NK-92 (cell line): ENCODE data around the gene SLC43A3.
"Not testable (repeated sequence)": the region's sequence is repeated elsewhere in the genome, so short reads cannot be mapped to it uniquely, and the experiment has no call there.

ENCODE experiments used
- DNase-seq: peaks from one replicate; lab custom pipeline; 2025; ENCODE audit not compliant: unreplicated experiment; lab: John Stamatoyannopoulos, UW

SLC43A3 gene

GRCh38 chr11:57387289-57388030 is 39.5 kb downstream of the SLC43A3 start:
- DNase-seq: no peak

DNA sequence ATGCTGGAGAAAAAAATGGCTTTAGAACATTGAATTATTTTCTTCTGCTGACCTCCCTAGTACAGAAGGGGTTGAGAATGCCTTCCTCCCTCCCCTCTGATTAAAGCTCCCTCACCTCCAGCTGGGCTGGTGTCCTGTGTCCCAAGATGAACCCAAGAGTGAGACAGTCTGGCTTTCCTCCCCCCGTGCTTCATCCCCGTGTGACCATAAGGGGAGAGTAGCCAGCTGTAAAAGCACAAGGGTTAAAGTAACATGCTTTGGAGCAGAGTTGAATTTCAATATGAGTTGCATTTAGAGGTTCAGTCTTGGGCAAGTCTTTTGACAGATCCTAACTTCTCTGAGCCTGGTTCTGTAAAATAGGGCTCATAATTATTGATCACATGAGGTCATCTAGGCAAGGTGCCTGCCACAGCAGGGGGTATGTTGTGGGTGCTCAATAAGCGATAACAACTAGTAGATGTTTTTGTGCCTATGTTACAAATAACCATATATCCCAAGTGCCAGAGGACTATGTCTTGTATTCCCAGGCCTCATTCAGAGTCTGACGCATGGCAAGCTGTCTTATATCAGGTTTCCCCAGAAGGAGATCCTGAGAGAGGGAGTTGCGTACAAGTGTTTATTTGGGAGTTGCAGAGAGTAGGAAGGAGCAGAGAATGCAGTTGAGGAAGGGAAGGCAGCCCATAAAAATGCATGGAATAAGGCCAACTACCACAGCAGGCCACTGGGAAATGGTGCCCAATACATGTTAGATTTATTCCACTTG is 40.6 kb downstream of the SLC43A3 start:
- DNase-seq: no peak

GRCh38 chr11:57380975-57381374 is 45.9 kb downstream of the SLC43A3 start, which contains the start of gene PRG3:
Gene PRG3 (minus strand): TSS chr11:57381150. CDS start chr11:57380708, 442 bp downstream.
- DNase-seq: no peak

GRCh38 chr11:57379732-57380131 is 47.2 kb downstream of the SLC43A3 start:
- no peak for DNase-seq

GRCh38 chr11:57378186-57378585 is 48.7 kb downstream of the SLC43A3 start:
- DNase-seq: no peak

GRCh38 chr11:57377107-57377506 is 49.8 kb downstream of the SLC43A3 start:
- DNase-seq: no peak

DNA sequence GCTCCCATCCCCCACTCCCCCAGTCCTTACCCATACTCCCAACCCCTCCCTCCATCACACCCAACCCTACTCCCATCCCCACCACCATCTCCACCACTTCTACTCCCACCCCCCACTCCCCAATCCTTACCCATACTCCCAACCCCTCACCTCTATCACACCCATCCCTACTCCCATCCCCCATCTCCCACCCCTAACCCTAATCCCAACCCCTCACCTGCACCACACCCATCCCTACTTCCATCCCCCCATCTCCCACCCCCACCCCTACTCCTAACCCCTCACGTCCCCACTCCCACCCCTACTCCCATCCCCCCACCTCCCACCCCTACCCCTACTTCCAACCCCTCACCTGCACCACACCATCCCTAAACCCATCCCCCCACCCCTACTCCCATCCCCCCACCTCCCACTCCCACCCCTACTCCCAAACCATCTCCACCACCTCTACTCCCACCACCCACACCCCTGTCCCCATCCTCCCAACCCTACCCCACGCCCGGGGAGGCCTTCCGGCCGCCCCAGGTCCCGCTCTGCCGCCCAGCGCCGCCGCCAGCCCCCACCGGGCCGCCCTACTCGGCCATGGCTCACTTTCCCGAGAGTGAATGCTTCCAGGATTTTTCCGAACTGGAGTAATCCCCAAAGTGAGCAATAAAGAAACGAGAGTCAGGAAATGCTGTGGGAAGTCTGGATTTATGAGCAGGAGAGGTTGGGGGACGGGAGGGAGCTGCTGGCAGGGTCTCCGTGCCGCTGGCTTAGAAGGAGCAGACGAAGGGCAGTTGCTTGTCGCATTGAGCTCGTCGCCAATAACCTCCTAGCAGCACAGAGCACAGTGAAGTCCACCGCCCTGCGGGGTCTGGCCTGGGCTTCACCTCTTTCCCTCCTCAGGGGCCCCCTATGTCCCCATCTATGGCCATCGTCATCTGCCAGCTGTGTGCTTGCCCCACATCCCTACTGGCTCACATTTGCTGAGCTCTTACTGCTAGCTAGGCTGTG is 50.5 kb downstream of the SLC43A3 start:
- no peak for DNase-seq

- DNase-seq: no peak
Measured at GRCh38 chr11:57375490-57375889, 51.4 kb downstream of the SLC43A3 start.

DNA sequence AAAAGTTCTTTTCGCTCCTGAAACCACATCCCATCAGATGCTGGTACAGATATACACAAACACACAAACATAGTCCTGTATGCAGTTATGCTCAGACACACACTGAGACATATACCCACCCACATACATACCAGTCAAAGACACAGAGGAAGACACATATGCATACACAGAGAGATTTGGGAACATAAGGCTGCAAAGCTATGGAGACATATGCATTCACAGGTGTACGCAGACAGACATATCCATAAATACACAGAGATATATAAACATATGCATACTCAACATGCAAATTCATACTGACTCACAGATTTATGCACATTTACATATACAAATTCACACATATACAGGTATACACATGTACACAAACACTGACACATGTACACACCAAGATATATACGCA is 52.0 kb downstream of the SLC43A3 start:
- DNase-seq: no peak

DNA sequence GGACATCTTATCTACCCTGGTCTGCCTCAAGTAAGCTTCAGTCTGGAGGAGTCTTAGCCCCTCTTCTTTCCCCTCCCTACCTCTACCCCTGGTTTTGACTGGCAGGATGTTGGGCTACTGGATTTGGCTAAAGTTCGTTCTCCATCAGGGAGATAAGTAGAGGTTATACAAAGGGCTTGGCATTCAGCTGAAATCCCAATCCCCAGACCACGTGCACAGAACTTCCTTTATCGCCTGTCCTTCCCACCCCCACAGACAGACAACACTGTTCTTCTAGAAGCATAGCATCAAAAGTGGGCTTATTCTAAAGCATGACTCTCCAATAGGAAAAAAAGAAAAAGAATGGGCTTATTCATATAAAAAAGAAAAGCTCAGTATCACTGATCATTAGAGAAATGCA is 53.8 kb downstream of the SLC43A3 start:
- DNase-seq: no peak

DNA sequence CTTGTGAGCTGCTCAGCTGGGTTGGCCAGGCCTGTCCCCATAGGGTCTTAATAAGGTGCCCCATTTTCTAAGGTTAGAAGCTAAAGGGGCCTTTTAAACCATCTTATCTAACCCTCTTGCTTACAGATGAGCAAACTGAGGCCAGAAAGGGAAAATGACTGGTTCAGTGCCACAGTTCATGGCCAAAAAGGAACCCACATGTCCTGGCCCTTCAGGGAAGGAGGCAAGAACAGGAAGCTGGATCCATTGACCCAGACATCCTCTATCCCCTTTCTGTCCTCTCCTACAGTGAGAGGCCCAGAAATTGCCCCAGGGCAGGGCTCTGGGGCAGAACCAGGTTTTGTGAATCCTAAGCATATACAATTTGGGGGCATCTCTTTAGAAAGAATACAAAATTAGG is 56.0 kb downstream of the SLC43A3 start:
- DNase-seq: no peak

GRCh38 chr11:57370251-57370650 is 56.7 kb downstream of the SLC43A3 start:
- no peak for DNase-seq

DNA sequence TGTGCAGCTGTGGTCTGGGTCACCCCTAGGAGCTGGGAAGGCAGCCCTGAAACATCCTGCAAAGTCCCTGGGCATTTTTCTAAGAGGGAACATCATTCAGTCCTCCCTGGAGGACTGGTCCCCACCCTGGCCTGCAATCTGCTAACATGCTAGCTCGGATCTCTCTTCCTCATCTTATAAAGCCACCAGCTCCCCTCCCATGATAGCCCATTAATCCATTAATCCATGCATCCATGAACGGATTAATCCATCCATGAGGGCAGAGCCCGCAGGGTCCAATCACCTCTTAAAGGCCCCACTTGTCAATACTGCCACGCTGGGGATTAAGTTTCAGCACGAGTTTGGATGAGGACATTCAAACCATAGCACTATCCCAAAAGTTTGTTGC is 58.1 kb downstream of the SLC43A3 start:
- DNase-seq: no peak

- no peak for DNase-seq
Measured at GRCh38 chr11:57368106-57368844, 58.6 kb downstream of the SLC43A3 start.

GRCh38 chr11:57364851-57365660 is 61.9 kb downstream of the SLC43A3 start:
- no peak for DNase-seq

- no peak for DNase-seq
Measured at GRCh38 chr11:57363131-57364080, 63.5 kb downstream of the SLC43A3 start.

GRCh38 chr11:57361926-57362325 is 65.0 kb downstream of the SLC43A3 start:
- no peak for DNase-seq

DNA sequence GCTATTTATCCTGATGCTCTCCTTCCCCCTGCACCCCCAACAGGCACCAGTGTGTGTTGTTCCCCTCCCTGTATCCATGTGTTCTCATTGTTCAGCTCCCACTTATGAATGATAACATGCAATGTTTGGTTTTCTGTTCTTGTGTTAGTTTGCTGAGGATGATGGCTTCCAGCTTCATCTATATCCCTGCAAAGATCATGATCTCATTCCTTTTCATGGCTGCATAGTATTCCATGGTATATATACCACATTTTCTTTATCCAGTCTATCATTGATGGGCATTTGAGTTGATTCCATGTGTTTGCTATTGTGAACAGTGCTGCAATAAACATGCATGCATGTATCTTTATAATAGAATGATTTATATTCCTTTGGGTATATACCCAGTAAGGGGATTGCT is 65.5 kb downstream of the SLC43A3 start:
- not testable (repeated sequence) for DNase-seq

GRCh38 chr11:57360991-57361390 is 65.9 kb downstream of the SLC43A3 start:
- no peak for DNase-seq
